ENCODE data around the gene GALNT12. TPM values are rescaled to one million over a fixed set of nuclear protein-coding genes. Genes with fewer than 3 reads are reported as not detected.

Gene GALNT12
- polyA plus RNA-seq, 3 donors = 2.8 to 4.5 (median 3.3) TPM

- WGBS, 3 donors = 69 to 80% (median 69%) methylated on average over 8 of the region's 8 CpGs
- no peak overlapping the region for H3K27ac ChIP-seq (ENCODE audit: low read depth, low read length)
Observed at GRCh38 chr9:98778711-98779530, 28.5 kb upstream of the GALNT12 start.

GRCh38 chr9:98780059-98780749, 27.3 kb upstream of the GALNT12 start:
- no peak overlapping the region for H3K27ac ChIP-seq (ENCODE audit: low read depth, low read length)
- WGBS, 3 donors = 93 to 95% (median 95%) methylated on average over 11 of the region's 11 CpGs

- WGBS, 3 donors = 75 to 86% (median 78%) methylated on average over 11 of the region's 11 CpGs
- no peak overlapping the region for H3K27ac ChIP-seq (ENCODE audit: low read depth, low read length)
Observed at GRCh38 chr9:98781588-98782383, 25.7 kb upstream of the GALNT12 start.

GRCh38 chr9:98783518-98784226, 23.8 kb upstream of the GALNT12 start:
- WGBS, 3 donors = 84 to 91% (median 89%) methylated on average over 16 of the region's 16 CpGs
- no peak overlapping the region for H3K27ac ChIP-seq (ENCODE audit: low read depth, low read length)

- WGBS, 3 donors = 67 to 77% (median 77%) methylated on average over 11 of the region's 11 CpGs
Observed at GRCh38 chr9:98784831-98785806, 22.4 kb upstream of the GALNT12 start.

GRCh38 chr9:98786750-98787510, 20.5 kb upstream of the GALNT12 start:
- no peak overlapping the region for H3K27ac ChIP-seq (ENCODE audit: low read depth, low read length)
- WGBS, 3 donors = 87 to 93% (median 89%) methylated on average over 4 of the region's 4 CpGs

More at GRCh38 chr9:98784831-98785806, 22.4 kb upstream of the GALNT12 start:
- no peak overlapping the region for H3K27ac ChIP-seq (ENCODE audit: low read depth, low read length)

- 92 to 96% (median 94%) methylated on average over 12 of the region's 12 CpGs for WGBS, 3 donors
Observed at GRCh38 chr9:98787766-98788335, 19.6 kb upstream of the GALNT12 start.

GRCh38 chr9:98789483-98790133, 17.9 kb upstream of the GALNT12 start:
- H3K27ac ChIP-seq (ENCODE audit: low read depth, low read length) = no peak overlapping the region
- 95 to 99% (median 96%) methylated on average over 5 of the region's 5 CpGs for WGBS, 3 donors

More at GRCh38 chr9:98787766-98788335, 19.6 kb upstream of the GALNT12 start:
- no peak overlapping the region for H3K27ac ChIP-seq (ENCODE audit: low read depth, low read length)

- WGBS, 3 donors = 91 to 93% (median 92%) methylated on average over 25 of the region's 25 CpGs
- H3K27ac ChIP-seq (ENCODE audit: low read depth, low read length) = no peak overlapping the region
Observed at GRCh38 chr9:98790134-98790841, 17.2 kb upstream of the GALNT12 start.

GRCh38 chr9:98790842-98791607, 16.4 kb upstream of the GALNT12 start:
- H3K27ac ChIP-seq (ENCODE audit: low read depth, low read length) = no peak overlapping the region
- WGBS, 3 donors = 43 to 53% (median 52%) methylated on average over 10 of the region's 10 CpGs

- no peak overlapping the region for H3K27ac ChIP-seq (ENCODE audit: low read depth, low read length)
- 80 to 83% (median 82%) methylated on average over 18 of the region's 18 CpGs for WGBS, 3 donors
Observed at GRCh38 chr9:98791608-98792490, 15.6 kb upstream of the GALNT12 start.

GRCh38 chr9:98793031-98793430, 14.4 kb upstream of the GALNT12 start:
- 82 to 92% (median 86%) methylated on average over 2 of the region's 2 CpGs for WGBS, 3 donors
- no peak overlapping the region for H3K27ac ChIP-seq (ENCODE audit: low read depth, low read length)

GRCh38 chr9:98794802-98795201, 12.7 kb upstream of the GALNT12 start:
- no peak overlapping the region for H3K27ac ChIP-seq (ENCODE audit: low read depth, low read length)

More at GRCh38 chr9:98794802-98795201, 12.7 kb upstream of the GALNT12 start:
- whole genome bisulfite sequencing, 3 donors = 88 to 90% (median 89%) methylated on average over 3 of the region's 3 CpGs
